ENCODE measurements around the gene ANO7.

ANO7 gene

DNA sequence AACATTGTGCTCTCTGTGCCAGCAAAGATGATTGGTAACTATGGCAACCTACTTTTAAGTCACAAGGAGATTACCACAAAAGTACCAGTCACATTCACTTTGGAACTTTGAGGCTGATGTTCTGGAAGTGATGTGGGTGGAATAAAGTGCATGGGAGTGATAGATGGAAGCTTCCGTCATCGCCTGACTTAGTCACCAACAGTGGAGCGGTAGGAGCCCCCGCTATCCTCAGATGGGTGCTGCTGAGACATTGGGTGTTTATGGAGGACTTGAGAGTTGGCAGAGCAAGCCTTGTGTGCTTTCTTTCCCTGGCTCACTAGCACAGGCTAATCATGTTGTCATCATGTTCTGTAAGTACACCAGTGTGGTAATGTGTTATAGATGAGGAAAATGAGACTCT, 33.6 kb upstream of the ANO7 start:
- TF ChIP-seq OSR1 (CRISPR knock-in tag; IDR thresholded peaks at IDR 0.05), result no peak
- no peak for TF ChIP-seq ZNF565 (CRISPR knock-in tag; conservative IDR thresholded peaks at IDR 0.05; ENCODE audit: low read depth)
- ATAC-seq, result no peak

- TF ChIP-seq ZNF8 (CRISPR knock-in tag; IDR thresholded peaks at IDR 0.05), result no peak
- TF ChIP-seq, protein P1, sequence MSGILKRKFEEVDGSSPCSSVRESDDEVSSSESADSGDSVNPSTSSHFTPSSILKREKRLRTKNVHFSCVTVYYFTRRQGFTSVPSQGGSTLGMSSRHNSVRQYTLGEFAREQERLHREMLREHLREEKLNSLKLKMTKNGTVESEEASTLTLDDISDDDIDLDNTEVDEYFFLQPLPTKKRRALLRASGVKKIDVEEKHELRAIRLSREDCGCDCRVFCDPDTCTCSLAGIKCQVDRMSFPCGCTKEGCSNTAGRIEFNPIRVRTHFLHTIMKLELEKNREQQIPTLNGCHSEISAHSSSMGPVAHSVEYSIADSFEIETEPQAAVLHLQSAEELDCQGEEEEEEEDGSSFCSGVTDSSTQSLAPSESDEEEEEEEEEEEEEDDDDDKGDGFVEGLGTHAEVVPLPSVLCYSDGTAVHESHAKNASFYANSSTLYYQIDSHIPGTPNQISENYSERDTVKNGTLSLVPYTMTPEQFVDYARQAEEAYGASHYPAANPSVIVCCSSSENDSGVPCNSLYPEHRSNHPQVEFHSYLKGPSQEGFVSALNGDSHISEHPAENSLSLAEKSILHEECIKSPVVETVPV (CRISPR knock-in tag; IDR thresholded peaks at IDR 0.05), result no peak
- TF ChIP-seq, protein P2, sequence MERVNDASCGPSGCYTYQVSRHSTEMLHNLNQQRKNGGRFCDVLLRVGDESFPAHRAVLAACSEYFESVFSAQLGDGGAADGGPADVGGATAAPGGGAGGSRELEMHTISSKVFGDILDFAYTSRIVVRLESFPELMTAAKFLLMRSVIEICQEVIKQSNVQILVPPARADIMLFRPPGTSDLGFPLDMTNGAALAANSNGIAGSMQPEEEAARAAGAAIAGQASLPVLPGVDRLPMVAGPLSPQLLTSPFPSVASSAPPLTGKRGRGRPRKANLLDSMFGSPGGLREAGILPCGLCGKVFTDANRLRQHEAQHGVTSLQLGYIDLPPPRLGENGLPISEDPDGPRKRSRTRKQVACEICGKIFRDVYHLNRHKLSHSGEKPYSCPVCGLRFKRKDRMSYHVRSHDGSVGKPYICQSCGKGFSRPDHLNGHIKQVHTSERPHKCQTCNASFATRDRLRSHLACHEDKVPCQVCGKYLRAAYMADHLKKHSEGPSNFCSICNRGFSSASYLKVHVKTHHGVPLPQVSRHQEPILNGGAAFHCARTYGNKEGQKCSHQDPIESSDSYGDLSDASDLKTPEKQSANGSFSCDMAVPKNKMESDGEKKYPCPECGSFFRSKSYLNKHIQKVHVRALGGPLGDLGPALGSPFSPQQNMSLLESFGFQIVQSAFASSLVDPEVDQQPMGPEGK (CRISPR knock-in tag; IDR thresholded peaks at IDR 0.05; ENCODE audit: borderline replicate concordance), result no peak
- TF ChIP-seq PPARA (CRISPR knock-in tag; IDR thresholded peaks at IDR 0.05; ENCODE audit: borderline replicate concordance), result no peak
- TF ChIP-seq SNAI2 (CRISPR knock-in tag; IDR thresholded peaks at IDR 0.05), result no peak
- ATAC-seq, result no peak
Observed at GRCh38 chr2:241155936-241156335, 32.5 kb upstream of the ANO7 start.

- ATAC-seq, result no peak
- TF ChIP-seq CREB5 (CRISPR knock-in tag; IDR thresholded peaks at IDR 0.05; ENCODE audit: low read depth), result no peak
- TF ChIP-seq ARNTL (CRISPR knock-in tag; IDR thresholded peaks at IDR 0.05; ENCODE audit: borderline replicate concordance, low read depth), result no peak
- no peak for TF ChIP-seq RARB (CRISPR knock-in tag; IDR thresholded peaks at IDR 0.05)
- TF ChIP-seq ZFP30 (CRISPR knock-in tag; IDR thresholded peaks at IDR 0.05), result no peak
- TF ChIP-seq TCF4 (CRISPR knock-in tag; IDR thresholded peaks at IDR 0.05; ENCODE audit: borderline replicate concordance), result no peak
- TF ChIP-seq ISL1 (CRISPR knock-in tag; IDR thresholded peaks at IDR 0.05), result no peak
- TF ChIP-seq, protein P2 (CRISPR knock-in tag; IDR thresholded peaks at IDR 0.05; ENCODE audit: borderline replicate concordance), result no peak
- TF ChIP-seq ZNF8 (CRISPR knock-in tag; IDR thresholded peaks at IDR 0.05), result no peak
- TF ChIP-seq CSDC2 (CRISPR knock-in tag; IDR thresholded peaks at IDR 0.05), result no peak
- no peak for TF ChIP-seq TOX (CRISPR knock-in tag; IDR thresholded peaks at IDR 0.05; ENCODE audit: borderline replicate concordance)
- TF ChIP-seq GLIS3 (CRISPR knock-in tag; IDR thresholded peaks at IDR 0.05), result no peak
- no peak for TF ChIP-seq ZC3H10 (CRISPR knock-in tag; IDR thresholded peaks at IDR 0.05)
- no peak for TF ChIP-seq ZNF565 (CRISPR knock-in tag; conservative IDR thresholded peaks at IDR 0.05; ENCODE audit: low read depth)
Observed at GRCh38 chr2:241156971-241157441, 31.5 kb upstream of the ANO7 start.

DNA sequence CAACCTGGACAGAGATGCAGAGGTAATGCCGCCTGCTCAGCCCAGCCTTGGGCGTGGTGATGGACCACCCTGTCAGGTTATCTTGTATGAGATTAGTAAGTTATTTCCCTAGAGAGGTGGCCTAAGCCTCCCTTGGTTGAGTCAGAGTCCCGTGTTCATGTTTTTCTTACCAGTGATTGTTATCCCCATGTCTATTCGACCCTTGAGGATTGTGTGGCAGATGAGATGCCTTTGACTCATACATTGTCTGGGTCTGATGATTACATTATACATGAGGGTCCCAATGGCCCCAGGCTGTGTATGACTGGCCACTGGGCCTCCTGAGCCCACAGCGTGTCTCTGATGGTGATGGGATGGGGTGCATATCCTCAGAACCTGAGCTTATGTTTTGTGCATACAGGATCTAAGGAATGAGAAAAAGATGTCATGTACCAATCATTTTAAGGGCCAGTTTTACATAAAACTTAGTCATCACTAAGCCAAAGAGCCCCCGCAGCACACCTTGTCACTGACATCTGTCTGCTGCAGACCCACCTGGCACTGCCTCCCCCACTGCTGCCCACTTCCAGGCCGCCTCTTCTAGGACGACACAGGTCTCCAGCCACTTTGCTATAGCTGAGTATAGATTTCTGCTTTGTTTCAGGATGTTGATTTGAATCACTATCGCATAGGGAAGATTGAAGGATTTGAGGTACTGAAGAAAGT, 30.5 kb upstream of the ANO7 start:
- TF ChIP-seq POU6F1 (CRISPR knock-in tag; IDR thresholded peaks at IDR 0.05; ENCODE audit: borderline replicate concordance, low read depth) (no peak), ARNTL (CRISPR knock-in tag; IDR thresholded peaks at IDR 0.05; ENCODE audit: borderline replicate concordance, low read depth) (no peak), SNAI2 (CRISPR knock-in tag; IDR thresholded peaks at IDR 0.05) (no peak)
- TF ChIP-seq, protein P3, sequence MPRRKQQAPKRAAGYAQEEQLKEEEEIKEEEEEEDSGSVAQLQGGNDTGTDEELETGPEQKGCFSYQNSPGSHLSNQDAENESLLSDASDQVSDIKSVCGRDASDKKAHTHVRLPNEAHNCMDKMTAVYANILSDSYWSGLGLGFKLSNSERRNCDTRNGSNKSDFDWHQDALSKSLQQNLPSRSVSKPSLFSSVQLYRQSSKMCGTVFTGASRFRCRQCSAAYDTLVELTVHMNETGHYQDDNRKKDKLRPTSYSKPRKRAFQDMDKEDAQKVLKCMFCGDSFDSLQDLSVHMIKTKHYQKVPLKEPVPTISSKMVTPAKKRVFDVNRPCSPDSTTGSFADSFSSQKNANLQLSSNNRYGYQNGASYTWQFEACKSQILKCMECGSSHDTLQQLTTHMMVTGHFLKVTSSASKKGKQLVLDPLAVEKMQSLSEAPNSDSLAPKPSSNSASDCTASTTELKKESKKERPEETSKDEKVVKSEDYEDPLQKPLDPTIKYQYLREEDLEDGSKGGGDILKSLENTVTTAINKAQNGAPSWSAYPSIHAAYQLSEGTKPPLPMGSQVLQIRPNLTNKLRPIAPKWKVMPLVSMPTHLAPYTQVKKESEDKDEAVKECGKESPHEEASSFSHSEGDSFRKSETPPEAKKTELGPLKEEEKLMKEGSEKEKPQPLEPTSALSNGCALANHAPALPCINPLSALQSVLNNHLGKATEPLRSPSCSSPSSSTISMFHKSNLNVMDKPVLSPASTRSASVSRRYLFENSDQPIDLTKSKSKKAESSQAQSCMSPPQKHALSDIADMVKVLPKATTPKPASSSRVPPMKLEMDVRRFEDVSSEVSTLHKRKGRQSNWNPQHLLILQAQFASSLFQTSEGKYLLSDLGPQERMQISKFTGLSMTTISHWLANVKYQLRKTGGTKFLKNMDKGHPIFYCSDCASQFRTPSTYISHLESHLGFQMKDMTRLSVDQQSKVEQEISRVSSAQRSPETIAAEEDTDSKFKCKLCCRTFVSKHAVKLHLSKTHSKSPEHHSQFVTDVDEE (CRISPR knock-in tag; IDR thresholded peaks at IDR 0.05), result no peak
- no peak for ATAC-seq

All from SK-N-SH treated with all-trans-retinoic acid at 6 μM for 48 hours (cell line).